Fibroblast of the conjunctiva (primary cell): Measurements from ENCODE around the gene SYNGR2.

Experiments used
- DNase-seq: peaks from one replicate; pipeline ENCODE4 v3.0.0-alpha.2; 2010; ENCODE audit warnings: low read depth

The SYNGR2 gene

DNA sequence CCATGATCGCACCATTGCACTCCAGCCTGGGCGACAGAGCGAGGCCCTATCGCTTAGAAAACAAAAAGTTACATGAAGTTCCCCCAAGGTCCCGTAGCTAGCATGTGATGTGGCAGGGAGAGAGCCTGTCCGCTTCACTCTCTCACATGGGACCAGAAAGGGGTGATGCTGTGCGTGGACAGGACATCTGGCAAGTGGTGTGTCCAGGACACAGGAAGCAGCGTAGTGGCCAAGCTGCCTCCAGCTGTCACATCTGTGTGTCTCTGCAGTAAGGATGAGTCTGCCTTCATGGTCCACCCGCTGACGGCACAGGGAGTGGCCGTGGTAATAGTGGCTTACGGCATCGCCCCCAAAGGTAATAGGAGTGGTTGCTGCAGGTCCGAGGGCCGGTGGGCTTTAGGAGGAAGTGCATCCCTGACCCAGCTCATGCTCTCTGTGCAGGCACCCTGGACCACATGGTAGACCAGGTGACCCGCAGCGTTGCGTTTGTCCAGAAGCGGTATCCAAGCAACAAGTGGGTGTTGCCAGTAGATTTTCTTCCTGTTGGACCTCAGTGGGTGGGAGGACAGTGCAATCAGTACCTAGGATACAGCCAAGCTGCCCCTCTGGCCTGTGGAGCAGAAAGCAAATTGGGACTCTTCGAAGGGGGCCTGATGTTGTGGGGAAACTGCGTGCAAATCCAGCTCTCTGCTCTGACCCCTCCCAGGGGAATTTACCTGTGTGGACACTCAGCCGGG is 36.2 kb downstream of the SYNGR2 start:
- DNase-seq, result no peak

DNA sequence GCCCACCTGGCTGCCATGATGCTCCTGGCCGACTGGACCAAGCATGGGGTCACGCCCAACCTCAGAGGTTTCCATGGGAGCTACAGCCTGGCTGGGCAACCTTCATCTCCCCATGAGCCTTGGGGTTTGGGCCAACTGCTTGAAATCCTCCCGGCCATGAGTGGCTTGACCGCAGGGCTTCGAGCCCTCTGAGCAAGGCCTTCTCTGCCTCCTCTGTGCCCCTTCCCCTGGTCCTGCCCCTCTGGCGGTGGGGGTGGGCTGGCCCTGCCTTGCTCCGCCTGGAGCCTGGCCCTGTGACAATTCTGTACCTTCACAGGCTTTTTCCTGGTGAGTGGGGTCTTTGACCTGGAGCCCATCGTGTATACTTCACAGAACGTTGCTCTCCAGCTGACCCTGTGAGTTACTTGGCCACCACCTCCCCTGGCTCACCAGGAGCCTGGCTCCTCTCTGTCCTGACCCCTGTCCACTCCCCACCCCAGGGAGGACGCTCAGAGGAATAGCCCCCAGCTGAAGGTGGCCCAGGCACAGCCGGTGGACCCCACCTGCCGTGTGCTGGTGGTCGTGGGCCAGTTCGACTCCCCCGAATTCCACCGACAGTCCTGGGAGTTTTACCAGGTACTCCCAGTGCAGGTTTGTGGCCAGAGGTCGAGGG is 36.9 kb downstream of the SYNGR2 start:
- DNase-seq, result no peak

DNA sequence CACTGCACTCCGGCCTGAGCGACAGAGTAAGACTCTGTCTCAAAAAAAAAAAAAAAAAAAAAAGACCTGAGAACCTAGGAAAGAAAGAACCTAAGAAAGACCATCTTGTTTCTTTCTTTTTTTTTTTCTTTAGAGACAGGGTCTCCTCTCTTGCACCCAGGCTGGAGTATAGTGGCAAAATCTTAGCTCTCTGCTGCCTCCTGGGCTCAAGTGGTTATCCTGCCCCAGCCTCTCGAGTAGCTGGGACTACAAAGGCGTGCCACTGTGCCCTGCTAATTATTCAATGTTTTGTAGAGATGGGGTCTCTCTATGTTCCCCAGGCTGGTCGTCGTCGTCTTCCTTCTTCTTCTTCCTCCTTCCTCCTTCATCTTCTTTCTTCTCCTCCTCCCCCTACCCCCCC is 37.9 kb downstream of the SYNGR2 start:
- DNase-seq, result no peak

DNA sequence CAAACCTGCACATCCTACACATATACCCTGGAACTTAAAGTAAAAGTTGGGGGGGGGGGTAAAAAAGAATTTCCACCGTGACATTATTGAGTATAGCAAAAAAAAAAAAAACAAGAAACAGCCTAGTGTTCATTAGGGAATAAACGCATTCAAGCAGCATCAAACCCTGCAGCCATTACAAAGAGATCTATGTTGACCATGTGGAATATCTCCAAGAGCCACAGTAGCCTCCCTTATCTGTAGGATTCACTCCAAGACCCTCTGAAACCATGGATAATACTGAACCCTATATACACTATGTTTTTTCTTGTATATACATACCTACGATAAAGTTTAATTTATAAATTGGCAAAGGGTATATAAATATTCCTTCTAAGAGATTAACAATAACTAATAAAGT is 40.1 kb downstream of the SYNGR2 start:
- no peak for DNase-seq

DNA sequence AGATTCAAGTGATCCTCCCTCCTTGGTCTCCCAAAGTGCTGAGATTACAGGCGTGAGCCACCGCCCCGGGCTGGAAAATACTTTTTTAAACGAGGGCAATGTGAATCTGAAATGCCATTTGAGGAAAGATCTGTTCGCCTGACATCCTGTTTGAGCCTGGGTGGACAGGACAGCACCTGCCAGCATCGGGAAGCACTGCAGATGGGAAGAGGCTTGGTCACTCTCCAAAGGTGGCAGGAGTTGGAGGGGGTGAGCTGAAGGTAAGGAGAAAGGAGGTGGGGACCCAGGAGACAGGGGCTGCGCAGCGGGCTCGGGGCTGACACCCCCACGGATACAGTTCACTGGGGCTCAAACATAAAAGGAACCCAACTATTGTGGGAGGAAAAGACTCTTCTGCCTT is 41.7 kb downstream of the SYNGR2 start:
- DNase-seq, result no peak

DNA sequence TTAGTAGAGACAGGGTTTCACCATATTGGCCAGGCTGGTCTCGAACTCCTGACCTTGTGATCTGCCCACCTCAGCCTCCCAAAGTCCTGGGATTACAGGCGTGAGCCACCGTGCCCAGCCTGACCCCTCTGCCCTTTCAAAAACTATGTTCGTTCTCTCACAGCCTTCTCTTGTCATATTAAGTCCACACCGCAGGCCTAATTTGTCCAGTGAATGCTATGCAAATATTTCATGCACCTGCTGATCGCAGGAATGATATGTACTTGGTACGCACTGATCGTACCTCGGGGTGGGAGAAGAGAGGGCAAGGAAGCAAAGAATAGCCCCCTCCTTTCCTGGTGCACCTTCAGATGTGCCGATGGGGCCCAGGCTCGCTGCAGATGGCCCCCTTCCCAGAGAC is 42.7 kb downstream of the SYNGR2 start:
- DNase-seq, result no peak

DNA sequence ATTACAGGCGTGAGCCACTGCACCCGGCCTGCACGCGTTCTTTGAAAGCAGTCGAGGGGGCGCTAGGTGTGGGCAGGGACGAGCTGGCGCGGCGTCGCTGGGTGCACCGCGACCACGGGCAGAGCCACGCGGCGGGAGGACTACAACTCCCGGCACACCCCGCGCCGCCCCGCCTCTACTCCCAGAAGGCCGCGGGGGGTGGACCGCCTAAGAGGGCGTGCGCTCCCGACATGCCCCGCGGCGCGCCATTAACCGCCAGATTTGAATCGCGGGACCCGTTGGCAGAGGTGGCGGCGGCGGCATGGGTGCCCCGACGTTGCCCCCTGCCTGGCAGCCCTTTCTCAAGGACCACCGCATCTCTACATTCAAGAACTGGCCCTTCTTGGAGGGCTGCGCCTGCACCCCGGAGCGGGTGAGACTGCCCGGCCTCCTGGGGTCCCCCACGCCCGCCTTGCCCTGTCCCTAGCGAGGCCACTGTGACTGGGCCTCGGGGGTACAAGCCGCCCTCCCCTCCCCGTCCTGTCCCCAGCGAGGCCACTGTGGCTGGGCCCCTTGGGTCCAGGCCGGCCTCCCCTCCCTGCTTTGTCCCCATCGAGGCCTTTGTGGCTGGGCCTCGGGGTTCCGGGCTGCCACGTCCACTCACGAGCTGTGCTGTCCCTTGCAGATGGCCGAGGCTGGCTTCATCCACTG is 45.8 kb downstream of the SYNGR2 start, which contains the start of gene BIRC5:
Gene BIRC5, plus strand, starts transcription at position 238 of the 690 bp plus-strand sequence. Its CDS starts 64 bp downstream, at position 302.
- DNase-seq, result peak; percentile 61

DNA sequence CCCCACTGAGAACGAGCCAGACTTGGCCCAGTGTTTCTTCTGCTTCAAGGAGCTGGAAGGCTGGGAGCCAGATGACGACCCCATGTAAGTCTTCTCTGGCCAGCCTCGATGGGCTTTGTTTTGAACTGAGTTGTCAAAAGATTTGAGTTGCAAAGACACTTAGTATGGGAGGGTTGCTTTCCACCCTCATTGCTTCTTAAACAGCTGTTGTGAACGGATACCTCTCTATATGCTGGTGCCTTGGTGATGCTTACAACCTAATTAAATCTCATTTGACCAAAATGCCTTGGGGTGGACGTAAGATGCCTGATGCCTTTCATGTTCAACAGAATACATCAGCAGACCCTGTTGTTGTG is 46.3 kb downstream of the SYNGR2 start:
- DNase-seq, result no peak

DNA sequence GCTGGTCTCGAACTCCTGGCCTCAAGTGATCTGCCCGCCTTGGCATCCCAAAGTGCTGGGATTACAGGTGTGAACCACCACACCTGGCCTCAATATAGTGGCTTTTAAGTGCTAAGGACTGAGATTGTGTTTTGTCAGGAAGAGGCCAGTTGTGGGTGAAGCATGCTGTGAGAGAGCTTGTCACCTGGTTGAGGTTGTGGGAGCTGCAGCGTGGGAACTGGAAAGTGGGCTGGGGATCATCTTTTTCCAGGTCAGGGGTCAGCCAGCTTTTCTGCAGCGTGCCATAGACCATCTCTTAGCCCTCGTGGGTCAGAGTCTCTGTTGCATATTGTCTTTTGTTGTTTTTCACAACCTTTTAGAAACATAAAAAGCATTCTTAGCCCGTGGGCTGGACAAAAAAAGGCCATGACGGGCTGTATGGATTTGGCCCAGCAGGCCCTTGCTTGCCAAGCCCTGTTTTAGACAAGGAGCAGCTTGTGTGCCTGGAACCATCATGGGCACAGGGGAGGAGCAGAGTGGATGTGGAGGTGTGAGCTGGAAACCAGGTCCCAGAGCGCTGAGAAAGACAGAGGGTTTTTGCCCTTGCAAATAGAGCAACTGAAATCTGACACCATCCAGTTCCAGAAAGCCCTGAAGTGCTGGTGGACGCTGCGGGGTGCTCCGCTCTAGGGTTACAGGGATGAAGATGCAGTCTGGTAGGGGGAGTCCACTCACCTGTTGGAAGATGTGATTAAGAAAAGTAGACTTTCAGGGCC is 51.2 kb downstream of the SYNGR2 start:
- DNase-seq, result no peak
